ENCODE results near the gene GSTM1.
A peak's percentile ranks its signal among the peaks of the same experiment; 100 is the strongest.

GRCh38 chr1:109668123-109668775, 19.4 kb upstream of the GSTM1 start:
- TF ChIP-seq CTCF (IDR thresholded peaks at IDR 0.05): no peak
- TF ChIP-seq POLR2A (IDR thresholded peaks at IDR 0.05): peak in 1 of 3 donors; percentile 3

All from body of pancreas (tissue), 4 donors.